ENCODE data around the gene AADACL2. TPM values are rescaled to one million over a fixed set of nuclear protein-coding genes. Genes with fewer than 3 reads are reported as not detected.

AADACL2 gene
- total and polyA plus RNA-seq, 2 donors (not counting 1 experiment from before 2014, with no cell fraction given): not detected

DNA sequence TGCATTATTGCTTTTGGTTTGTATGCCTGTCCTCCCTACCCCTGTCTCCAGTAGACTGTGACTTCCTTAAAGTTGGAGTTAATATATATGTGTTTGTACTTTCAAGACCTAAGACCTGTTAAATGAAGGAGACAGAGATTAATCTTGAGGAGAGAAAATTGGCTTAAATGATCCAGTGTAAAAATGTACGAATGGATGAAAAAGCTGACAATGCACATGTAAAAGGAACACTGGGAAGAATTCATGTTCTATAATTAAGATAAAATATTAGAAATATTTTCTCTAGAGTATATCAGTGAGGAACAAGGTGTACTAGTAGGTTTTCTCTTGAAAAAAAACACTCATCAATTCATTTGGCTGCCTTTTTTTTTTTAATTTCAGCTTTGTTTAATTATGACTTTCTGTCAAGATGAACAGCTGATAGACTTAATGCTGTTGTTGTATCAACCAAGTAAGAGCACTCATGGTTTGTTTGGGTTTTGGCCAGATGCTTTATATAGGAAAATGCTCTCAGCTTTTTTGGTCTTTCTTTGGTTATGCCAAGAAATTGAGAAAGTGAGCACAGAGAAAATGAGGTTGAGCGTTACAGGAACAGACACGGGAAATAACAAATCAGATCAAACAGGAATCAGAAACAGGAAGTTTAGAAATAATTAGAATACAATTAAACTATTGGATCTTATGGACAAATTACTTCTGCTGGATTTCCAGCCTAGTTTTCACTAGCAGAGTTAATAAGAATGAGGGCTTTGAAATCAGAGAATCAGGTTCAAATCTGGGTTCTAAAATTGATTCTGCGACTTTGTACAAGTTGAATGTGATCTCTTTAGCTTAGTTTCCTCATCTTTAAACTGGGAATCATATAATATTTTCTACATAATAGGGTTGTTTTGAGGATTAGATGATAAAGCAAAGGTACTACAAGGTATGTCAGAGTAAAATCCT is 41.9 kb downstream of the AADACL2 start:
- Histone ChIP-seq H3K27ac (ENCODE audit: low read length in 2 of 2) (no peak overlapping the region), H3K36me3 (replicated peaks in 1 of 2; ENCODE audit: control extremely low read depth in 1 of 2, control insufficient read depth in 1 of 2, extremely low read depth in 1 of 2, insufficient read depth in 2 of 2, low read length in 1 of 2) (no peaks in the 10 kb centered on the region), H3K9ac (ENCODE audit: low read length) (no peak overlapping the region), H3K4me1 (ENCODE audit: control insufficient read depth in 2 of 2, insufficient read depth in 2 of 2, low read length in 2 of 2) (no peaks in the 10 kb centered on the region), H2AFZ (ENCODE audit: insufficient read depth, low read depth, low read length, poor library complexity, severe bottlenecking) (no peak overlapping the region), H3K4me2 (replicated peaks; ENCODE audit: low read depth, low read length, poor library complexity, severe bottlenecking) (no peak overlapping the region), H3K9me3 (ENCODE audit: control extremely low read depth in 1 of 3, control insufficient read depth in 2 of 3, insufficient read depth in 1 of 3, low read length in 2 of 3) (no peaks in the 10 kb centered on the region), H3K79me2 (ENCODE audit: control insufficient read depth, insufficient read depth, low read length) (no peaks in the 10 kb centered on the region), H3K27me3 (replicated peaks in 1 of 4; ENCODE audit: control extremely low read depth in 1 of 4, control insufficient read depth in 3 of 4, insufficient read depth in 4 of 4, low read length in 3 of 4) (no peaks in the 10 kb centered on the region), H3K4me3 (ENCODE audit: control extremely low read depth in 1 of 5, extremely low read depth in 1 of 5, insufficient read depth in 1 of 5, low read depth in 2 of 5, low read length in 4 of 5) (no peak overlapping the region), H4K20me1 (ENCODE audit: control insufficient read depth, insufficient read depth, low read length, poor library complexity, severe bottlenecking) (no peaks in the 10 kb centered on the region)
- Mint-ChIP-seq H3K9me3 (ENCODE audit: insufficient read depth) (no peaks in the 10 kb centered on the region), H3K4me1 (no peaks in the 10 kb centered on the region), H3K4me3 (no peak overlapping the region), H3K27ac (no peak overlapping the region), H3K27me3 (no peaks in the 10 kb centered on the region)
- DNase-seq: no peak
- POLR2A ChIA-PET: no interaction called here
- TF ChIP-seq CTCF (IDR thresholded peaks at IDR 0.05) (no peak), EZH2 (IDR thresholded peaks at IDR 0.05; ENCODE audit: borderline replicate concordance, insufficient read depth, low read depth, low read length, poor library complexity, severe bottlenecking) (no peak)
- no peak for ATAC-seq (ENCODE audit: low read depth)
- WGBS (ENCODE audit: insufficient coverage): no CpG with 5 or more reads among the region's 4 CpGs
- intact Hi-C loops (cut with micrococcal nuclease): no loop called here
- CTCF ChIA-PET: no interaction called here

GRCh38 chr3:151776259-151776740 is 42.6 kb downstream of the AADACL2 start:
- Histone ChIP-seq H3K4me1 (ENCODE audit: control insufficient read depth in 2 of 2, insufficient read depth in 2 of 2, low read length in 2 of 2) (no peaks in the 10 kb centered on the region), H3K4me2 (replicated peaks; ENCODE audit: low read depth, low read length, poor library complexity, severe bottlenecking) (no peak overlapping the region), H4K20me1 (ENCODE audit: control insufficient read depth, insufficient read depth, low read length, poor library complexity, severe bottlenecking) (no peaks in the 10 kb centered on the region), H3K36me3 (replicated peaks in 1 of 2; ENCODE audit: control extremely low read depth in 1 of 2, control insufficient read depth in 1 of 2, extremely low read depth in 1 of 2, insufficient read depth in 2 of 2, low read length in 1 of 2) (no peaks in the 10 kb centered on the region), H3K27me3 (replicated peaks in 1 of 4; ENCODE audit: control extremely low read depth in 1 of 4, control insufficient read depth in 3 of 4, insufficient read depth in 4 of 4, low read length in 3 of 4) (no peaks in the 10 kb centered on the region), H3K27ac (ENCODE audit: low read length in 2 of 2) (no peak overlapping the region), H3K9me3 (ENCODE audit: control extremely low read depth in 1 of 3, control insufficient read depth in 2 of 3, insufficient read depth in 1 of 3, low read length in 2 of 3) (no peaks in the 10 kb centered on the region), H2AFZ (ENCODE audit: insufficient read depth, low read depth, low read length, poor library complexity, severe bottlenecking) (no peak overlapping the region), H3K4me3 (ENCODE audit: control extremely low read depth in 1 of 5, extremely low read depth in 1 of 5, insufficient read depth in 1 of 5, low read depth in 2 of 5, low read length in 4 of 5) (no peak overlapping the region), H3K9ac (ENCODE audit: low read length) (no peak overlapping the region), H3K79me2 (ENCODE audit: control insufficient read depth, insufficient read depth, low read length) (no peaks in the 10 kb centered on the region)
- no peak for TF ChIP-seq EZH2 (IDR thresholded peaks at IDR 0.05; ENCODE audit: borderline replicate concordance, insufficient read depth, low read depth, low read length, poor library complexity, severe bottlenecking)
- no peak for TF ChIP-seq CTCF (IDR thresholded peaks at IDR 0.05)
- ChIA-PET POLR2A (no interaction called here), CTCF (no interaction called here)
- no peak overlapping the region for H3K27ac Mint-ChIP-seq
- WGBS (ENCODE audit: insufficient coverage): no CpG with 5 or more reads among the region's 1 CpG
- H3K9me3 Mint-ChIP-seq (ENCODE audit: insufficient read depth): no peaks in the 10 kb centered on the region
- no peaks in the 10 kb centered on the region for H3K27me3 Mint-ChIP-seq
- H3K4me3 Mint-ChIP-seq: no peak overlapping the region
- H3K4me1 Mint-ChIP-seq: no peaks in the 10 kb centered on the region
- intact Hi-C loops (cut with micrococcal nuclease): no loop called here
- ATAC-seq (ENCODE audit: low read depth) (no peak), DNase-seq (no peak)

All from B cell (primary cell).